PFSK-1 (cell line): ENCODE results near the gene PDAP1.

Experiments
- POLR2AphosphoS5 ChIP-seq: IDR thresholded peaks from 2 replicates; pipeline ENCODE4 v1.6.1; 2012; ENCODE audit warnings: low read depth, mild to moderate bottlenecking, control low read depth, low read length, moderate library complexity
- SIN3A ChIP-seq: IDR thresholded peaks from 2 replicates; pipeline ENCODE4 v1.6.1; 2012; ENCODE audit warnings: mild to moderate bottlenecking, low read length, moderate library complexity, borderline replicate concordance; ENCODE audit not compliant: insufficient read depth

- TF ChIP-seq POLR2AphosphoS5 (peak; percentile 74), SIN3A (peak; percentile 70; the same call in 1 of the 2 replicates)
Measured at GRCh38 chr7:99438573-99439480, 30.4 kb upstream of the PDAP1 start, which contains the start of the genes CPSF4 and PTCD1.
